WTC11 (cell line): ENCODE results near the gene CLCN6. TPM values are rescaled to one million over a fixed set of nuclear protein-coding genes. Genes with fewer than 3 reads are reported as not detected.

Source experiments
- ATAC-seq: fragments of 200-7000 bp; cut with Tn5 transposase; 2 replicates; pipeline ENCODE4 v1.10.0; 2021; ENCODE audit warnings: mild to moderate bottlenecking, moderate library complexity
- CTCF ChIA-PET: fragments of 300-600 bp; sonication (Branson Sonifier 250); formaldehyde crosslinking; loops from one replicate; lab custom pipeline; 2021; ENCODE audit warnings: antibody characterized with exemption; lab: Charles Lee
- POLR2A ChIA-PET: fragments of 350-600 bp; sonication (Branson Sonifier 250); formaldehyde crosslinking; loops from one replicate; lab custom pipeline; 2021; ENCODE audit warnings: antibody characterized with exemption; lab: Charles Lee
- DNase-seq: peaks from one replicate; pipeline ENCODE4 v3.0.0; 2021; ENCODE audit warnings: low spot score
- H3K27ac Mint-ChIP-seq: 2 replicates; pipeline ENCODE4 v1.8.0; 2021; ENCODE audit warnings: mixed read lengths
- H3K27me3 Mint-ChIP-seq: 2 replicates; pipeline ENCODE4 v1.8.0; 2021; ENCODE audit warnings: low read depth, mild to moderate bottlenecking, moderate library complexity, mixed read lengths
- H3K36me3 Mint-ChIP-seq: 2 replicates; pipeline ENCODE4 v1.8.0; 2021; ENCODE audit warnings: mixed read lengths
- H3K4me1 Mint-ChIP-seq: 2 replicates; pipeline ENCODE4 v1.8.0; 2022; ENCODE audit warnings: mixed read lengths
- H3K4me3 Mint-ChIP-seq: 2 replicates; pipeline ENCODE4 v1.8.0; 2021; ENCODE audit warnings: mild to moderate bottlenecking, moderate library complexity, mixed read lengths
- H3K9me3 Mint-ChIP-seq: 2 replicates; pipeline ENCODE4 v1.8.0; 2021; ENCODE audit warnings: mixed read lengths
- CREM ChIP-seq: sonication (generic); formaldehyde crosslinking; IDR thresholded peaks from 2 replicates; pipeline ENCODE4 v1.8.1; 2022; ENCODE audit warnings: mild to moderate bottlenecking, missing genetic modification reagents, moderate library complexity
- ELF4 ChIP-seq: sonication (generic); formaldehyde crosslinking; IDR thresholded peaks from 2 replicates; pipeline ENCODE4 v1.8.1; 2022; ENCODE audit warnings: low read depth, mild to moderate bottlenecking, moderate library complexity, missing genetic modification reagents
- GABPB1 ChIP-seq: sonication (generic); formaldehyde crosslinking; IDR thresholded peaks from 2 replicates; pipeline ENCODE4 v1.8.1; 2023; ENCODE audit warnings: mild to moderate bottlenecking, missing genetic modification reagents
- GRHL2 ChIP-seq: fragments of 250-450 bp; sonication (Bioruptor Pico); IDR thresholded peaks from 2 replicates; pipeline ENCODE4 v1.8.0; 2022; ENCODE audit warnings: mild to moderate bottlenecking, moderate library complexity; ENCODE audit not compliant: insufficient replicate concordance, severe bottlenecking
- JAZF1 ChIP-seq: fragments of 250-450 bp; sonication (Bioruptor Pico); IDR thresholded peaks from 2 replicates; pipeline ENCODE4 v1.9.0; 2021; ENCODE audit warnings: moderate library complexity, mild to moderate bottlenecking, inconsistent platforms
- NFATC4 ChIP-seq: fragments of 250-450 bp; sonication (Bioruptor Pico); IDR thresholded peaks from 2 replicates; pipeline ENCODE4 v1.9.0; 2021; ENCODE audit warnings: mild to moderate bottlenecking
- NFYB ChIP-seq: sonication (generic); formaldehyde crosslinking; conservative IDR thresholded peaks from 2 replicates; pipeline ENCODE4 v1.8.0; 2022; ENCODE audit warnings: low read depth, missing genetic modification reagents
- SOX15 ChIP-seq: fragments of 250-450 bp; sonication (Bioruptor Pico); IDR thresholded peaks from 2 replicates; pipeline ENCODE4 v1.9.0; 2021; ENCODE audit warnings: mild to moderate bottlenecking
- TEAD4 ChIP-seq: sonication (generic); formaldehyde crosslinking; IDR thresholded peaks from 2 replicates; pipeline ENCODE4 v1.8.0; 2022; ENCODE audit warnings: mild to moderate bottlenecking, missing genetic modification reagents
- TP53 ChIP-seq: sonication (generic); formaldehyde crosslinking; IDR thresholded peaks from 2 replicates; pipeline ENCODE4 v1.8.1; 2023; ENCODE audit warnings: mild to moderate bottlenecking, missing genetic modification reagents
- ZNF138 ChIP-seq: sonication (generic); formaldehyde crosslinking; conservative IDR thresholded peaks from 2 replicates; pipeline ENCODE4 v1.8.1; 2022; ENCODE audit warnings: mild to moderate bottlenecking, moderate library complexity, missing genetic modification reagents
- ZNF396 ChIP-seq: fragments of 250-450 bp; sonication (Bioruptor Pico); IDR thresholded peaks from 2 replicates; pipeline ENCODE4 v1.8.0; 2021; ENCODE audit warnings: mild to moderate bottlenecking, moderate library complexity, borderline replicate concordance
- total RNA-seq: library from RNA; stranded (reverse); gene quantifications from 3 replicates; pipeline ENCODE4 v1.2.3, GENCODE V29; 2021
- TF ChIP-seq, protein P1 (sequence below): sonication (generic); formaldehyde crosslinking; IDR thresholded peaks from 2 replicates; pipeline ENCODE4 v1.8.1; 2023; ENCODE audit warnings: mild to moderate bottlenecking, missing genetic modification reagents, moderate library complexity
- TF ChIP-seq, protein P2 (sequence below): fragments of 200-600 bp; IDR thresholded peaks from 2 replicates; pipeline ENCODE4 v1.8.0; 2022; ENCODE audit warnings: antibody characterized with exemption
- TF ChIP-seq, protein P3 (sequence below): sonication (generic); formaldehyde crosslinking; IDR thresholded peaks from 2 replicates; pipeline ENCODE4 v1.8.1; 2022; ENCODE audit warnings: mild to moderate bottlenecking, missing genetic modification reagents, moderate library complexity, borderline replicate concordance
- TF ChIP-seq, protein P4 (sequence below): sonication (generic); formaldehyde crosslinking; IDR thresholded peaks from 2 replicates; pipeline ENCODE4 v1.8.0; 2022; ENCODE audit warnings: mild to moderate bottlenecking, missing genetic modification reagents
- TF ChIP-seq, protein P5 (sequence below): fragments of 250-450 bp; sonication (Bioruptor Pico); IDR thresholded peaks from 2 replicates; pipeline ENCODE4 v1.9.0; 2021; ENCODE audit warnings: mild to moderate bottlenecking, borderline replicate concordance
- TF ChIP-seq, protein P6 (sequence below): fragments of 250-450 bp; sonication (Bioruptor Pico); IDR thresholded peaks from 2 replicates; pipeline ENCODE4 v2.1.2; 2022; ENCODE audit warnings: mild to moderate bottlenecking, moderate library complexity
- TF ChIP-seq, protein P7 (sequence below): sonication (generic); formaldehyde crosslinking; IDR thresholded peaks from 2 replicates; pipeline ENCODE4 v1.8.1; 2022; ENCODE audit warnings: missing genetic modification reagents, borderline replicate concordance

The CLCN6 gene
- total RNA-seq, 1 experiment from 2014 or later, result 22.3 TPM

DNA sequence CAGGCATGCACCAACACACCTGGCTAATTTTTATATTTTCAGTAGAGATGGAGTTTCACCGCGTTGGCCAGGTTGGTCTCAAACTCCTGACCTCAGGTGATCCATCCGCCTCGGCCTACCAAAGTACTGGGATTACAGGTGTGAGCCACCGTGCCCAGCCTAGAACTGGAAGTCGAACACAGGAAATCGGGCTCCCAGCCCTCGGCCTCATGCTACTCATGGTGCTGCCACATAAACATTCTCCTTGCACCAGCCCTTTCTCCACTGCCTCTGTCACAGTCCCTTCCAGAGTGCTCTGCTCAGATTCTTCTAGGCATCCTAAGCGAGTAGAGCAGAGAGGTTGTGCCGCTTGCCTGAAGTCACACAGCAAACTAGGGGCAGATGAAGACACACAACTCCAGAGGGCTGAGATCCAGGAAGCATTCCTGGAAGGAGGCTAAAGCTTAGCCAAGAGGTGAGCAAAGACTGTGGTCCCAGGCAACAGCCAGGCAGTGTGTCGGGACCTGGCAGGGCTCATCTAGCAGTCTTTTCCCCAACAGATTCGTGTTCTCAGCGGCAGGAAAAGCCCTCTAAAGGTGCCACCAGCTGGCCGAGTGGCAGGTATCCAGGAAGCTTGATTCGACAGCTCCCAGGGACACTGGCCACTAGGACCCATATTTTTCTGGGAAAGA, 82.3 kb downstream of the CLCN6 start:
- DNase-seq (no peak), ATAC-seq (no peak)
- no peak overlapping the region for H3K4me3 Mint-ChIP-seq
- H3K27ac Mint-ChIP-seq, result no peak overlapping the region
- TF ChIP-seq, protein P1, sequence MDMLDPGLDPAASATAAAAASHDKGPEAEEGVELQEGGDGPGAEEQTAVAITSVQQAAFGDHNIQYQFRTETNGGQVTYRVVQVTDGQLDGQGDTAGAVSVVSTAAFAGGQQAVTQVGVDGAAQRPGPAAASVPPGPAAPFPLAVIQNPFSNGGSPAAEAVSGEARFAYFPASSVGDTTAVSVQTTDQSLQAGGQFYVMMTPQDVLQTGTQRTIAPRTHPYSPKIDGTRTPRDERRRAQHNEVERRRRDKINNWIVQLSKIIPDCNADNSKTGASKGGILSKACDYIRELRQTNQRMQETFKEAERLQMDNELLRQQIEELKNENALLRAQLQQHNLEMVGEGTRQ (CRISPR knock-in tag), result no peak
- no peak for TF ChIP-seq ZNF396 (CRISPR knock-in tag)
- TF ChIP-seq, protein P2, sequence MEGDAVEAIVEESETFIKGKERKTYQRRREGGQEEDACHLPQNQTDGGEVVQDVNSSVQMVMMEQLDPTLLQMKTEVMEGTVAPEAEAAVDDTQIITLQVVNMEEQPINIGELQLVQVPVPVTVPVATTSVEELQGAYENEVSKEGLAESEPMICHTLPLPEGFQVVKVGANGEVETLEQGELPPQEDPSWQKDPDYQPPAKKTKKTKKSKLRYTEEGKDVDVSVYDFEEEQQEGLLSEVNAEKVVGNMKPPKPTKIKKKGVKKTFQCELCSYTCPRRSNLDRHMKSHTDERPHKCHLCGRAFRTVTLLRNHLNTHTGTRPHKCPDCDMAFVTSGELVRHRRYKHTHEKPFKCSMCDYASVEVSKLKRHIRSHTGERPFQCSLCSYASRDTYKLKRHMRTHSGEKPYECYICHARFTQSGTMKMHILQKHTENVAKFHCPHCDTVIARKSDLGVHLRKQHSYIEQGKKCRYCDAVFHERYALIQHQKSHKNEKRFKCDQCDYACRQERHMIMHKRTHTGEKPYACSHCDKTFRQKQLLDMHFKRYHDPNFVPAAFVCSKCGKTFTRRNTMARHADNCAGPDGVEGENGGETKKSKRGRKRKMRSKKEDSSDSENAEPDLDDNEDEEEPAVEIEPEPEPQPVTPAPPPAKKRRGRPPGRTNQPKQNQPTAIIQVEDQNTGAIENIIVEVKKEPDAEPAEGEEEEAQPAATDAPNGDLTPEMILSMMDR, result no peak
- TF ChIP-seq, protein P3, sequence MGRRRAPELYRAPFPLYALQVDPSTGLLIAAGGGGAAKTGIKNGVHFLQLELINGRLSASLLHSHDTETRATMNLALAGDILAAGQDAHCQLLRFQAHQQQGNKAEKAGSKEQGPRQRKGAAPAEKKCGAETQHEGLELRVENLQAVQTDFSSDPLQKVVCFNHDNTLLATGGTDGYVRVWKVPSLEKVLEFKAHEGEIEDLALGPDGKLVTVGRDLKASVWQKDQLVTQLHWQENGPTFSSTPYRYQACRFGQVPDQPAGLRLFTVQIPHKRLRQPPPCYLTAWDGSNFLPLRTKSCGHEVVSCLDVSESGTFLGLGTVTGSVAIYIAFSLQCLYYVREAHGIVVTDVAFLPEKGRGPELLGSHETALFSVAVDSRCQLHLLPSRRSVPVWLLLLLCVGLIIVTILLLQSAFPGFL (CRISPR knock-in tag), result no peak
- no peak for TF ChIP-seq GABPB1 (CRISPR knock-in tag)
- TF ChIP-seq, protein P4, sequence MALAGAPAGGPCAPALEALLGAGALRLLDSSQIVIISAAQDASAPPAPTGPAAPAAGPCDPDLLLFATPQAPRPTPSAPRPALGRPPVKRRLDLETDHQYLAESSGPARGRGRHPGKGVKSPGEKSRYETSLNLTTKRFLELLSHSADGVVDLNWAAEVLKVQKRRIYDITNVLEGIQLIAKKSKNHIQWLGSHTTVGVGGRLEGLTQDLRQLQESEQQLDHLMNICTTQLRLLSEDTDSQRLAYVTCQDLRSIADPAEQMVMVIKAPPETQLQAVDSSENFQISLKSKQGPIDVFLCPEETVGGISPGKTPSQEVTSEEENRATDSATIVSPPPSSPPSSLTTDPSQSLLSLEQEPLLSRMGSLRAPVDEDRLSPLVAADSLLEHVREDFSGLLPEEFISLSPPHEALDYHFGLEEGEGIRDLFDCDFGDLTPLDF (CRISPR knock-in tag), result no peak
- TF ChIP-seq ZNF138 (CRISPR knock-in tag), result no peak
- TF ChIP-seq TP53 (CRISPR knock-in tag), result no peak
- TF ChIP-seq, protein P5, sequence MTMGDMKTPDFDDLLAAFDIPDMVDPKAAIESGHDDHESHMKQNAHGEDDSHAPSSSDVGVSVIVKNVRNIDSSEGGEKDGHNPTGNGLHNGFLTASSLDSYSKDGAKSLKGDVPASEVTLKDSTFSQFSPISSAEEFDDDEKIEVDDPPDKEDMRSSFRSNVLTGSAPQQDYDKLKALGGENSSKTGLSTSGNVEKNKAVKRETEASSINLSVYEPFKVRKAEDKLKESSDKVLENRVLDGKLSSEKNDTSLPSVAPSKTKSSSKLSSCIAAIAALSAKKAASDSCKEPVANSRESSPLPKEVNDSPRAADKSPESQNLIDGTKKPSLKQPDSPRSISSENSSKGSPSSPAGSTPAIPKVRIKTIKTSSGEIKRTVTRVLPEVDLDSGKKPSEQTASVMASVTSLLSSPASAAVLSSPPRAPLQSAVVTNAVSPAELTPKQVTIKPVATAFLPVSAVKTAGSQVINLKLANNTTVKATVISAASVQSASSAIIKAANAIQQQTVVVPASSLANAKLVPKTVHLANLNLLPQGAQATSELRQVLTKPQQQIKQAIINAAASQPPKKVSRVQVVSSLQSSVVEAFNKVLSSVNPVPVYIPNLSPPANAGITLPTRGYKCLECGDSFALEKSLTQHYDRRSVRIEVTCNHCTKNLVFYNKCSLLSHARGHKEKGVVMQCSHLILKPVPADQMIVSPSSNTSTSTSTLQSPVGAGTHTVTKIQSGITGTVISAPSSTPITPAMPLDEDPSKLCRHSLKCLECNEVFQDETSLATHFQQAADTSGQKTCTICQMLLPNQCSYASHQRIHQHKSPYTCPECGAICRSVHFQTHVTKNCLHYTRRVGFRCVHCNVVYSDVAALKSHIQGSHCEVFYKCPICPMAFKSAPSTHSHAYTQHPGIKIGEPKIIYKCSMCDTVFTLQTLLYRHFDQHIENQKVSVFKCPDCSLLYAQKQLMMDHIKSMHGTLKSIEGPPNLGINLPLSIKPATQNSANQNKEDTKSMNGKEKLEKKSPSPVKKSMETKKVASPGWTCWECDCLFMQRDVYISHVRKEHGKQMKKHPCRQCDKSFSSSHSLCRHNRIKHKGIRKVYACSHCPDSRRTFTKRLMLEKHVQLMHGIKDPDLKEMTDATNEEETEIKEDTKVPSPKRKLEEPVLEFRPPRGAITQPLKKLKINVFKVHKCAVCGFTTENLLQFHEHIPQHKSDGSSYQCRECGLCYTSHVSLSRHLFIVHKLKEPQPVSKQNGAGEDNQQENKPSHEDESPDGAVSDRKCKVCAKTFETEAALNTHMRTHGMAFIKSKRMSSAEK (CRISPR knock-in tag), result no peak
- no peak for TF ChIP-seq CREM
- TF ChIP-seq TEAD4 (CRISPR knock-in tag), result no peak
- no peak for TF ChIP-seq ELF4 (CRISPR knock-in tag)
- no peak for TF ChIP-seq GRHL2 (CRISPR knock-in tag)
- TF ChIP-seq JAZF1 (CRISPR knock-in tag), result no peak
- TF ChIP-seq SOX15 (CRISPR knock-in tag), result no peak
- TF ChIP-seq NFYB, result no peak
- TF ChIP-seq, protein P6, sequence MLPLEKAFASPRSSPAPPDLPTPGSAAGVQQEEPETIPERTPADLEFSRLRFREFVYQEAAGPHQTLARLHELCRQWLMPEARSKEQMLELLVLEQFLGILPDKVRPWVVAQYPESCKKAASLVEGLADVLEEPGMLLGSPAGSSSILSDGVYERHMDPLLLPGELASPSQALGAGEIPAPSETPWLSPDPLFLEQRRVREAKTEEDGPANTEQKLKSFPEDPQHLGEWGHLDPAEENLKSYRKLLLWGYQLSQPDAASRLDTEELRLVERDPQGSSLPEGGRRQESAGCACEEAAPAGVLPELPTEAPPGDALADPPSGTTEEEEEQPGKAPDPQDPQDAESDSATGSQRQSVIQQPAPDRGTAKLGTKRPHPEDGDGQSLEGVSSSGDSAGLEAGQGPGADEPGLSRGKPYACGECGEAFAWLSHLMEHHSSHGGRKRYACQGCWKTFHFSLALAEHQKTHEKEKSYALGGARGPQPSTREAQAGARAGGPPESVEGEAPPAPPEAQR, result no peak
- TF ChIP-seq, protein P7, sequence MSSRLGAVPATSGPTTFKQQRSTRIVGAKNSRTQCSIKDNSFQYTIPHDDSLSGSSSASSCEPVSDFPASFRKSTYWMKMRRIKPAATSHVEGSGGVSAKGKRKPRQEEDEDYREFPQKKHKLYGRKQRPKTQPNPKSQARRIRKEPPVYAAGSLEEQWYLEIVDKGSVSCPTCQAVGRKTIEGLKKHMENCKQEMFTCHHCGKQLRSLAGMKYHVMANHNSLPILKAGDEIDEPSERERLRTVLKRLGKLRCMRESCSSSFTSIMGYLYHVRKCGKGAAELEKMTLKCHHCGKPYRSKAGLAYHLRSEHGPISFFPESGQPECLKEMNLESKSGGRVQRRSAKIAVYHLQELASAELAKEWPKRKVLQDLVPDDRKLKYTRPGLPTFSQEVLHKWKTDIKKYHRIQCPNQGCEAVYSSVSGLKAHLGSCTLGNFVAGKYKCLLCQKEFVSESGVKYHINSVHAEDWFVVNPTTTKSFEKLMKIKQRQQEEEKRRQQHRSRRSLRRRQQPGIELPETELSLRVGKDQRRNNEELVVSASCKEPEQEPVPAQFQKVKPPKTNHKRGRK, result no peak
- TF ChIP-seq NFATC4 (CRISPR knock-in tag), result no peak
- H3K4me1 Mint-ChIP-seq, result peaks cover under 1% of the 10 kb centered on the region
- ChIA-PET CTCF (interaction anchor here (0.6 to 4.5 kb wide), 12 partner anchors 13 to 409 kb away, joined by 3 to 19 read pairs (median 4); partner anchors contain the start of genes DISP3 and NPPB), POLR2A (interaction anchor here (1.6 kb wide), 1 partner anchor 20 kb away, joined by 4 read pairs; no protein-coding TSS in a partner anchor)
- H3K27me3 Mint-ChIP-seq, result no peaks in the 10 kb centered on the region; the same call in 1 of the 2 replicates
- no peaks in the 10 kb centered on the region for H3K36me3 Mint-ChIP-seq
- no peaks in the 10 kb centered on the region for H3K9me3 Mint-ChIP-seq
